UCSD-AML1 (cell line): ENCODE measurements around the gene CRYBB1.
"Not testable (repeated sequence)": the region's sequence is repeated elsewhere in the genome, so short reads cannot be mapped to it uniquely, and the experiment has no call there.

Experiments
- DNase-seq: peaks from one replicate; lab custom pipeline; 2025; ENCODE audit not compliant: unreplicated experiment; lab: John Stamatoyannopoulos, UW

Gene CRYBB1

DNA sequence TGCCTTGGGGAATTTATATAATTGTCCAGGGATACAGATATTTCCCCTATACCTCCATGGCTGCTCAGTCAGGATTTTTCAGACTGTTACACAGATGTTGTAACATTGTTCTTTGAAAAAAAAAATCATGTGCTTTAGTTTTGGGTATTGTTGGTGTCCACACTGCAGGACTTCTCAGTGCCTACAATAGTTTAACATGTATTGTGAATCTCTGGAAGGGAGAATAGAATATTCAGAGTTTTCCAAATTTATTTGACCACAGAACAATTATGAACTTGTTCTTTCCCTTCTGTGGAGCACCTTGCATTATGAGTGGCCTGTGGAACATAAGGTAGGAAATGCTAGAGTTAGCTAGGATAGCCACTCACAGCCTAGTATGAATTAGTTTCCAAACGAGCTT is 18.5 kb upstream of the CRYBB1 start:
- DNase-seq: no peak

DNA sequence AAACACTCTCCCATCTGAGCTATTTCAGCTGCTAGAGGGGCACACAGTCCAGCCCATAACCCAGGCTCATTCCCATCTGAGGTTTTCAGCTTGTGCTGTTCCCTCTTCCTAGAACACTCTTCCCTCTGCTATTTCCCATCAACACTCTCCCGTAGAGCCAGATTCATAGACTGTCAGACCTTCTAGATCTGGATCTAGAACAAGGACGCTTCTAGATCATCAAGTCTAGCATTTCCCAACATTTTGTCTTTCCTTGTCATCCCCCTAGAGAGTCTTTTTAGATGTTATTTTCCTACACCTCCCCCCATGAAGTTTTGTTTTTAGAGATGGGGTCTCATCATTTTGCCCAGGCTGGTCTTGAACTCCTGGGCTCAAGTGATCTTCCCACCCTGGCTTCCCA is 17.3 kb upstream of the CRYBB1 start:
- DNase-seq: no peak

DNA sequence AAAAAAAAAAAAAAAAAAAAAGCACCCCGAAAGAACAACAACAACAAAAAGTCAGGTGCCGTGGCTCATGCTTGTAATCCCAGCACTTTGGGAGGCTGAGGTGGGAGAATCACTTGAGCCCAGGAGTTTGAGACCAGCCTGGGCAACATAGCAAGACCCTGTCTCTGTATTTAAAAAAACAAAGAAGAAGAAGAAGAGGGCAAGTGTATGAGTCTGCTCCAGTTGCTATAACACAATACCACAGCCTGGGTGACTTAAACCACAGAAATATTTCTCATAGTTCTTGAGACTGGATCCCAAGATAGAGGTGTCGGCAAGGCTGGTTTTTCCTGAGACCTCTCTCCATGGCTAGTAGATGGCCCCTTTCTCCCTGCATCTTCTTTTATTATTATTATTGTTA is 16.4 kb upstream of the CRYBB1 start:
- DNase-seq: no peak

DNA sequence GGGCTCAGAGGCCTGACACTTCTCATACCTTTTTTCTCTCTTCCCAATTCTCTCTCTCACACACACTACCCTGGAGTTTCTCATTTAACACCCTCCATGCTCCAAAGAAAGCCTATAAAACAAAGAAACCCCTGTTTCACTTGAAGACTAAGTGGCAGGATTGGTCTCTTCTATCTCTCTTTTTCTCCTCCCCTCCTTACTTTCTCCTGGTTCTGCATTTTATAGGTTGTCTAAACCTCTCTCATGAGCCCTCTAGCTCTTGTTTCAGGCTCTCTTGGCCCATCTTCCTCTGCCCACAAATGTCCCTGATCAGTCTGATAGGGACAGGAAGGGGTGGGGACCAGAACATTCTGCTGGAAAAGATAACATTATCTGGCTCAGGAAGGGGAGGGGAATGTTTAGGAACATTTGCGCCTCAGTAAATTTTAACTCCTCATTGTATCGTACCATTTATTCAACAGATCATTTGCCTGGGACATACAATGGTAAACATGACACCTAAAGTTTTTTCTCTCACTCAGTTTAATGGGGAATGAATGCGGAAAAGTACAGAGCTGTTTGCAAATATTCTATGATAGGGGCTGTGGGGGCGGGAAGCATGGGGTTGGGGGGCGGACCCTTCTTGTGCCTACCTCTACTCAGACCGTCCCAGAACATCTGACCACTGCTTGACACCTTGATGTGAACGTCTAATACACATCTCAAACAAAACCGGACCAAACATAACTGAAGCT is 14.8 kb upstream of the CRYBB1 start:
- DNase-seq: peak; percentile 29

DNA sequence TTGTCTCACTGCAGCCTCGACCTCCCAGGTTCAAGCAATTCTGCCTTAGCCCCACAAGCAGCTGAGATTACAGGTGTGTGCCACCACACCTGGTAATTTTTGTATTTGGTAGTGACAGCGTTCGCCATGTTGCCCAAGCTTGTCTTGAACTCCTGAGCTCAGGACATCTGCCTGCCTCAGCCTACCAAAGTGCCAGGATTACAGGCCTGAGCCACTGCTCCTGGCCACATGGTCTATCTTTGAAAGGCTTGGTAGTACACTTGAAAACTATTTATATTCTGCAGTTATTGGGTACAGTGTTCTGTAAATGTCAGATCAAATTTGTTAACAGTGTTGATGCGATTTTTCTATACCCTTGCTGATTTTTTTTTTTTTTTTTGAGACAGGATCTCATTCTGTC is 13.5 kb upstream of the CRYBB1 start:
- no peak for DNase-seq

DNA sequence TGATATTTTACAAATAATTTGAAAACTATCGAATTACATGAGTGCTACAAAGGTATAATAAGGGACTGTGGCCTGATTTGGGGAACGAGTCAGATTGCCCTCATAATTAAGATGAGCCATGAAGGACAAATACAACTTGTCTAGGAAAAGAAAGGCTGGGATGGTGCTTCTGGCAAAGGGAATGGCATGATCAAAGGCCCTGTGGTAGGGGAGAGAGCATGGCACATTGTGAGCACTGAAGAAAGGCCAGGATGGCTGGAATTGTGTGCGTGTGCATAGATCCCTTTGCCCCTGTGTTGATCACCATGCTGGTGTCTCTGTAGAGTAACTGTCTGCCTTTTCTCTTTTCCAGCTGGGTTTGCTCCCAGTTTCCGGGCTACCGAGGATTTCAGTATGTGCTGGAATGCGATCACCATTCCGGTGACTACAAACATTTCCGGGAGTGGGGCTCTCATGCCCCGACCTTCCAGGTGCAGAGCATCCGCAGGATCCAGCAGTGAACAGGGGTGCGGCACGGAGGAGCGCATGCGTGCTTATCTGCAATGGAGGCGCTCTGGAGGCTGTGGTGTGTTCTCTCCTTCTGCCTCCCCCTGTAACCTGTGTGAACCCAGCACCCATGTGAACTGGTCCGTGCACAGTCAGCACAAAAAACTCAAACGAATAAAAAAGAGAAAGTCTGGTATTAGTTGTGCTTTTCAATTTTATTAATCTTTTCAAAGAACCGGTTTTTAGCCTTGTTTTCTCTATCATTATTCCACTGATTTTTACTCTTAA is 12.3 kb upstream of the CRYBB1 start:
- no peak for DNase-seq

DNA sequence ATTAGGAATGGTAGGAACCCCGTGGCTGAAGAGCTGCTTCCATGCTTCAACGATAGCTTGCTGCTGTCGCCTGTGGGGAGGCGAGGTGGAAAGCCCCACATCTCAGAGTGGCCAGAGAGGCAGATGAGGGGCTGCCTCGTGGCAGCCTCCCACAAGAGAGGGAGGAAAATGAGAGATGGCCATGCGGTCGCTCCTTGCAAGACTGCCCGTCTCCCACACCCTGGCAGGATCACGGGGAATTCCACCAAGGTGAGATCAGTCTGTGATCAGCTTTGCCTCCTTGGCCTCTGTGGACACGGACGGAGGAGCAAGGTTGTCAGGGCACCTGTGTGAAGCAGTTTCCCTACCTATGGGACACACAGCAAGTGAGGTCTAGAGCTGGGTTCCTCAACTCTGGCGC is 7.0 kb upstream of the CRYBB1 start:
- DNase-seq: no peak

DNA sequence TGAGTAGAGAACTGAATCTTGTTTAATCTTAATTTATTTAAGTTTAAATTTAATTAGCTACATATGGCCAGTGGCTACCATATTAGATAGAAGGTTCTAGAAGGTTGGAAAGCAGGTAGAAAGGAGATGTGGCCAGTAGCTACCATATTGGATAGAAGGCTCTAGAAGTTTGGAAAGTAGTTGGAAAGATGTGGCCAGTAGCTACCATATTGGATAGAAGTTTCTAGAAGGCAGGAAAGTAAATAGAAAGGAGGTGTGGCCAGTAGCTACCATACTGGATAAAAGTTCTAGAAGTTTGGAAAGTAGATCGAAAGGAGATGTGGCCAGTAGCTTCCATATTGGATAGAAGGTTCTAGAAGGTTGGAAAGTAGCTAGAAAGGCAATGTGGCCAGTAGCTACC is 6.2 kb upstream of the CRYBB1 start:
- DNase-seq: no peak

DNA sequence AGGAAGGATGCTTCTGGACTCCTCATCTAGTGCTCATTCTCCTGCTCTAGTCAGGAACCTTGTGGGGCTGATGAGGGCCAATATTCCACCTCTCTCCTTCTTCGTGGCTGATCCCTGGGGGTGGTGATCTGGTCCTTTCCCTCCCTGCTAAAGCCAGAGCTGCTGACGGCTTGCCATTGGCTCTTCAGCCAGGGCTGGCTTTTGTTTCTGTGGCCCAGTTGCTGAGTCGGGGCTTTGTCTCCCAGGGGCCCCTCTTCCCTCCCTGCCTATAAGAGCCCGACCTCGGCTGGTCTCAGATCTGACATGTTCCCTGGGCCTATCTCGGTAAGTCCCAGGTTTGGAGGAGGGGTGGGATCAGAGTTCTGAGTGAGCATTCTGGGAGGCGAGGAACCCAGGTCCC is 3.8 kb upstream of the CRYBB1 start, which contains the start of gene CRYBA4:
CRYBA4 (plus strand) TSS at position 301 of the 400 bp plus-strand sequence. CDS start 634 bp downstream, outside the sequence.
- no peak for DNase-seq

DNA sequence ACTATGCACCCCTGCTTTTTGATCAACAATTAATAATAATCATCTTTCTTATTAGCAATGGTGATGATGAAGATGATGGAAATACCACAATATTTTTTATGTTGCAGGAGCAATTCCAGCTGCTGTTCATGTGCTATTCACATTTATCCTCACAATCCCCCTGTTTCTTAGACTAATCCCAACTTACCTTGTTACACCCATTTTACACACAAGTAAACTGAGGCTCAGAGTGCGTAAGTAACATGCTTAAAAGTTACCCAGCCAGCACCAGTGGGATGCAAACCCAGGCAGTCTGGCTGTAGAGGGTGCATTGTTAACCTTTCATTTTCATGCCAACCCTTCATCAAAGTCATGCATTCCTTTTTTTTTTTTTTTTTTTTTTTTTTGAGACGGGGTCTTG is 2.4 kb upstream of the CRYBB1 start:
- no peak for DNase-seq

DNA sequence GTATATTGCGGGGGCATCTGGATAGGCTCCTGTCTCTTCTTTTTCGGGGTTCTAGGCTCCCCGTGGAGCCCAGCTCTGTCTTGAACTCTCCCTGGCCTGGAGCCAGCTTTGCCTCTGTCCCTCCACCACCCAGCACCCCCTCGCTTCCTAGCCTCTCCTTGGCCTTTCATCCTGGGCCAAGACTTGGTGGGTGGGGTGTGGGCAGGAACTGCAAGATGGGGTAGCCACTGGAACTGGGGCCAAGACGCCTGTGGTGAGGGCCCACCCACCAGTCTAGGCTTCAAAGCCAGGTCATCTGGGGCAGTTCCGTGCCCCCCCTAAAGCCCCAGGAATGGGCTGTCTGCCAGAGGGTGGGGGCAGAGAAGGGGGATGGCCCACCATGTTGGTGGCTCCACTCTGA is 1.7 kb upstream of the CRYBB1 start:
- no peak for DNase-seq

DNA sequence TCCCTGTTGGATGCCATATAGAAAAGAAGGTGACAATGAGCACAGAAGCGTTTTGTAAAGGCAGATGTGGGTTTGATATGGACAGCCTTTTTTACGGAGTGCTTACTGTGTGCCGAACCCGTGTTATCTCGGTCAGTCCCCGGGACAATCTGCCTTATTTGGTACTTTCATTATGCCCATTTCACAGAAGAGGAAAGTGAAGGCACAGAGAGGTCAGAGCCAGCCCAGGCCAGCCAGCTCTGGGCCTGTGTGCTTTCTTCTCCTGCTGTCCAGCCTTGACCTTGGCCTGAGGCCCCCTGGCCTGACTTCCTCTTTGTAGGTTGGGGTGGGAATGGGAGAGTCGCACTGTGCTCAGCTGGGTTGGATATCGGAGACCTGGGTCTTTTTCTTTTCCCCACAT is 628 bp upstream of the CRYBB1 start:
- DNase-seq: no peak

DNA sequence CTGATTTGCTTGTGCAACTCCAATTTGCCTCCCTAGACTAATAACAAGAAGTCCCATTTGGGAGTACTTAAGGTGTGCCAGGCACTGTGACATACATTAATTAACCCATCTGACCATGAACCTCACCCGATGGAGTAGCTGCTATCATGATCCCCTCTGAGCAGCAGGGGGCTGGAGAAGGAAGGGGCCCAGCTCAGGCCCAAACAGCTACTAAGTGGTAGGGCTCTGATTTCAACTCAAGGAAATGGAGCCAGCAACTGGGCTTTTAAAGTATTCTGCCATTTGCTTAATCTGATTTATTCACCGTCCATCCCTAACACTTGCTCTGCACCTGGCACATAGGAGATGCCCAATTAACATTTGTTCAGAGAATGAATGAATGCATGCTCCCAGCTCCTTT is 1.2 kb downstream of the CRYBB1 start:
- no peak for DNase-seq

DNA sequence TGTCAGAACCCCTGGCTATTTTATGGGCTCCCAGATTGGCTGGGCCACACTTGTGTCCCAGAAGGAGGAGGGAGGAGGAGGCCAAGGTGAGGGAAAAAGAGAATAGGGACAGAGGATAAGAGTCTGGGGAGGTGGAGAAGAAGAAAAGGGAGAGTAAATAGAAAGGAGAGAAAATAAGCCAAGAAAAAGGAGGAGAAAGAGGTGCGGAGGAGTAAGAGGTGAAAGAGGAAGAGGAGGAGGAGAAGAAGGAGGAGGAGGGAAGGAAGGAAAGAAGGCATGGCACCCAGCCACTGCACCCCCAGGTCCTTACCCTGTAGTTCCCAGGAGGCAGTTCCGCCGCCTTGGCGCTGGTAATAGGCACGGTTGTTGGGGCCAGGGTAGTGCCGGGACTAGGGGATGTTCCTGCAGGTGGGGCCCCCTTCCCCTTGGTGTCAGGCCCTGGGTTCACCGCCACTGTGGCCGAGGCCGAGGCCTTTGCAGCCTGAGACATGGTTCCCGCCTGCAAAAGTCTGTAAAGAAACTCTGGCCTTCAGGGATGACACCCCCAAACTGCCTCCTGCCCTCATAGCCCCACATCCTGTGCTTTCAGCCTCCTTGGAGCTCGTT is 1.9 kb downstream of the CRYBB1 start:
- DNase-seq: no peak

DNA sequence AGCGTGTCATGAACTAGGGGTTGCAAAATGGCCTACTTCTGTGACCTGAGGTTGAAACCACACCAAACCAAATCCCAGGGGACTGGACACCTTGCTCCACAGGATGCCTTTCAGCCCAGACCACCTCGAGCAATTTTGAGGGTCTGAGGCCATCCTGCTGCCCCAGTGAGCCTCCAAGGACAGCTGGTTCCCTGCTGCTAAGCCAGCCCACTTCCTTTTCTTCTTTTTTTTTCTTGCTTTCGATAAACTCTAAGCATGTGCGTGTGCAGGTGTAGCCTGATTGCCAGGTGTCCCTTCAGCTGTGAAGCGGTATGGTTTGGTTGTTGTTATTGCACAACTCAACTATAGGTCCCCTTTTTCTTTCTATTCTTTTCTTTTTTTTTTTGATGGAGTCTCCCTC is 2.7 kb downstream of the CRYBB1 start:
- DNase-seq: no peak

DNA sequence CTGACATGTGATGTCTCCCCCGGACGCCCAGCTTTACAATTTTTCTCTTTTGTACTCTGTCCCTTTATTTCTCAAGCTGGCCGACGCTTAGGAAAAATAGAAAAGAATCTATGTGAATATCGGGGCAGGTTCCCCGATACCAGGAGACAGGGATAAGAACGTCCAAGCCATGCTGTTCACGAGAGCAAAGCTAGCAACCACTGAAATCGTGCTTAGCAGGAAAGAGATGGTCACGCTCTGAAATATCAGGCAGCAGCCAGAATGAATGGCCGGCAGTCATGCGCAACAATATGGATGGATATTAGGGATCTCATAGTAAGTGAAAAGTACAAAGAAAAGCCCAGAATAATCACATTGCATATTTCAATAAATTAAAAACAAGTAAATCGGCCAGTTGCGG is 3.5 kb downstream of the CRYBB1 start:
- DNase-seq: no peak

DNA sequence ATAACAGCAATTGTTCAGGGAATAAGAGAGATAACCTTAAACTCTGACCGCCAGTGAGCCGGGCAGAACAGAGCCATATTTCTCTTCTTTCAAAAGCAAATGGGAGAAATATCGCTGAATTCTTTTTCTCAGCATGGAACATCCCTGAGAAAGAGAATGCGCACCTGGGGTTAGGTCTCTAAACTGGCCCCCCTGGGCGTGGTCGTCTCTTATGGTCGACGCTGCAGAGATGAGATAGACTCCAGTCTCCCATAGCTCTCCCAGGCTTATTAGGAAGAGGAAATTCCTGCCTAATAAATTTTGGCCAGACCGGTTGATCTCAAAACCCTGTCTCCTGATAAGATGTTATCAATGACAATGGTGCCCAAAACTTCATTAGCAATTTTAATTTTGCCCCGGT is 4.1 kb downstream of the CRYBB1 start:
- DNase-seq: not testable (repeated sequence)

DNA sequence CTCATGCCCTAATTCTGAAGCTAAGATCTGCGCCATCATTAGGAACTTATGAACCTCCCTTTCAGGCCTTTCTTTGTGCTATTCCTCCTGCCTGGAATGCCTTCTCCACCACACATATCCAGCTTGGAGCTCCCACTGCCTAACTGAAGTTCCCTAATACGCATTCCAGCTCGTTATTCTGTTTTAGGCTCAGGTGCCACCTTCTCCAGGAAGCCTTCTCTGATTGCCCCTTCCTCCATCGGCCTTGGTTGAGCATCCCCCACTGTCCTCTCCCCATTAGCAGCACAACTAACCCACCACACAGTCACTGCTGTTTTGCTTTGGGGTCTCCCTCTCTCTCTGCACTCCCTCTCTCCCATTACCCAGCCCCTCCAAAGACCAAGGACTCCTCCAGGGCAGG is 5.2 kb downstream of the CRYBB1 start:
- no peak for DNase-seq

DNA sequence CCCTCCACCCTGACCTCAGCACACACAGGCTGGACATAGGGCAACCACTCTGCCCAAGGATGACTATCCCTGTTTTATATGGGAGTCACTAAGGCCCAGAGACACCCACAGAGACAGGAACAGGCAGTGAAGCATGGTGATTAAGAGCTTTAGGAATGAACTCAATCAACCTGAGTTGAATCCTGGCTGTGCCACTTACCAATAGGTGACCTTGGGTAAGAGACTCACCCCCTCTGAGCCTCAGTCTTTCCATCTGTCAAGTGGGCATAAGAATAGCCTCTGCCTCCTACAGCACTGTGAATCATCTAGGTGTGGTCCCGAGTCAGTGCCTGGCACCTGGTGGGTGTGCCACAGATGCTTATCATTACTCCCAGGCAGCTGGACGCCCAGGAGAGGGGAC is 6.8 kb downstream of the CRYBB1 start:
- no peak for DNase-seq

DNA sequence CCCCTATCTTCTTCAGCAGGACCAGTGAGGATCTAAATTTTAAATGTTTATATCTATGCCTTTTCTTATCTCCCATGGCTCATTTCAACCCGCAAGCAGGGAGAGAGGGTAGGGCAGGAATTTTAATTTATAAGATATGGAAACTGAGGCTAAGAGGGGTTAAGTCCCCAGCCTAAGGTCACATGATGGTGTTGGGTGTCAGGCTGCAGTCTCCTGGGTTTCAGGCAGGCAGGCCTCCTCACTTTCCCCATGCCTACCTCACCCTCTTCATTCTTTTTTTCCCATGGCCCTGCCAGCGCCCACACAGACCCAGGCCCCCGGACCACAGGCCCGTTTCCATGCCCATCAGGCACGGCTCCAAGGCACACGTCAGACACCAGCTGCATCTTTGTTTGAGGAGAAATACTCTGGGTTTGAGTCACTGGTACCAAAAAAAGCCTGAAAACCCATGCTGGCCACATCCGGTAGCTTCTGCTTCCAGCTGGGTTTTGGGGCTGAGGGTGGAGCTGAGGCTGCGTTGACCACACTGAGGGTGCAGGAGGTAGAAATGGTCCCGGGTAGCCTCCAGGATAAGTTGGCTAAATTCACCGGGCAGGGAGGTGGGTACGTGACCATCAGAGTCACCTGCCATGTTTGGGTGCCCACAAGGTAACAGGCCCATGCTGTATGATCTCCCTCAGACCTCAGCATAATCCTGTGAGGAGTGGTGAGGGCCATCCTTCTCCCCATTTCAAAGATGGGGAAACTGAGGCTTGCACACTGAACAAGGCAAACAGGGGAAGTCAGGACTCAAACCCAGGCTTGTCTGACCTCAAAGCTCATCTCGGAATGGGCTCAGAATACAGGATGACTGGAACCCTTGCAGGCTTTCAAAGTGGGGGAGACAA is 7.5 kb downstream of the CRYBB1 start:
- DNase-seq: peak; percentile 39

DNA sequence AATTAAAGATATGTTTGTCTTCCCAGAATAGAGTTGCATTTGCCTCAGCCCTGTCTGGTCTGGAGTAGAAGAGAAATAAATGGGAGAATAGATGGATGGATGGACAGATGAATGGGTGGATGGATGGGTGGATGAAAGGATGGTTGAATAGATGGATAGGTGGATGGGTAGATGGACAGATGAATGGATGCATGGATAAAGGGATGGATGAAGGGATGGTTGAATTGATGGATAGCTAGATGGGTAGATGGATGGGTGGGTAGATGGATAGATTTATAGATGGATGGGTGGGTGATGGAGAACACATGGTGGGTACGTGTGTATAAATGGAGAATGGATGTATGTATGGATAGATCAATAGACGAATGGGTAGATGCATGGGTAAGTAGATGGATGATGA is 8.5 kb downstream of the CRYBB1 start:
- DNase-seq: no peak
